ENCODE measurements around the gene ACTRT2. TPM values are rescaled to one million over a fixed set of nuclear protein-coding genes. Genes with fewer than 3 reads are reported as not detected.

The ACTRT2 gene
- total and polyA plus RNA-seq, 10 of the 15 experiments (the other 5 are each of a cell fraction or from before 2014, with no cell fraction given), result not detected

DNA sequence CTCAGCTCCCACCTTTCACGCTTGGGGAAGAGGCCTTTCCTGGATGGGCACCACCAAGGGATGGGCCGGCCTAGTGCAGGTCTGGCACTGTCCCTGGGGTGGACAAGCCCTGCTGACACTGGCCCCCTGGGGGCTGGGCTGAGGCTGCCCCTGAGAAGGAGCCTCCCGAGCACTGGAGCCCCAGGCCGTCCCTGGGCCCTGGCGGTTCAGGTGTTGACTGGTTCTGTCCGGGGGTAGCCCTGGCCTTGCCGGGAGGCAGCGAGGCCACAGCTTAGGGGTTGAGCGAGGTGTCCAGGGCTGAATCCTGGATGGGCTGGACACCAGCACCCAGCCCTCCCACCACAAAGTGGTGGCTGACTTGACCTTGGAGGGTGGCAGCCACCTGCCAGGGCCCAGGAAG lies 49.7 kb upstream of the ACTRT2 start (continued):
- TF ChIP-seq, protein P1, sequence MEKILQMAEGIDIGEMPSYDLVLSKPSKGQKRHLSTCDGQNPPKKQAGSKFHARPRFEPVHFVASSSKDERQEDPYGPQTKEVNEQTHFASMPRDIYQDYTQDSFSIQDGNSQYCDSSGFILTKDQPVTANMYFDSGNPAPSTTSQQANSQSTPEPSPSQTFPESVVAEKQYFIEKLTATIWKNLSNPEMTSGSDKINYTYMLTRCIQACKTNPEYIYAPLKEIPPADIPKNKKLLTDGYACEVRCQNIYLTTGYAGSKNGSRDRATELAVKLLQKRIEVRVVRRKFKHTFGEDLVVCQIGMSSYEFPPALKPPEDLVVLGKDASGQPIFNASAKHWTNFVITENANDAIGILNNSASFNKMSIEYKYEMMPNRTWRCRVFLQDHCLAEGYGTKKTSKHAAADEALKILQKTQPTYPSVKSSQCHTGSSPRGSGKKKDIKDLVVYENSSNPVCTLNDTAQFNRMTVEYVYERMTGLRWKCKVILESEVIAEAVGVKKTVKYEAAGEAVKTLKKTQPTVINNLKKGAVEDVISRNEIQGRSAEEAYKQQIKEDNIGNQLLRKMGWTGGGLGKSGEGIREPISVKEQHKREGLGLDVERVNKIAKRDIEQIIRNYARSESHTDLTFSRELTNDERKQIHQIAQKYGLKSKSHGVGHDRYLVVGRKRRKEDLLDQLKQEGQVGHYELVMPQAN (conservative IDR thresholded peaks at IDR 0.05), result no peak
- TF ChIP-seq JUND (IDR thresholded peaks at IDR 0.05; ENCODE audit: low read depth, low read length), result no peak
- TF ChIP-seq, protein P2, sequence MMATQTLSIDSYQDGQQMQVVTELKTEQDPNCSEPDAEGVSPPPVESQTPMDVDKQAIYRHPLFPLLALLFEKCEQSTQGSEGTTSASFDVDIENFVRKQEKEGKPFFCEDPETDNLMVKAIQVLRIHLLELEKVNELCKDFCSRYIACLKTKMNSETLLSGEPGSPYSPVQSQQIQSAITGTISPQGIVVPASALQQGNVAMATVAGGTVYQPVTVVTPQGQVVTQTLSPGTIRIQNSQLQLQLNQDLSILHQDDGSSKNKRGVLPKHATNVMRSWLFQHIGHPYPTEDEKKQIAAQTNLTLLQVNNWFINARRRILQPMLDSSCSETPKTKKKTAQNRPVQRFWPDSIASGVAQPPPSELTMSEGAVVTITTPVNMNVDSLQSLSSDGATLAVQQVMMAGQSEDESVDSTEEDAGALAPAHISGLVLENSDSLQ (IDR thresholded peaks at IDR 0.05), result no peak
- TF ChIP-seq GABPA (IDR thresholded peaks at IDR 0.05; ENCODE audit: low read depth), result no peak

DNA sequence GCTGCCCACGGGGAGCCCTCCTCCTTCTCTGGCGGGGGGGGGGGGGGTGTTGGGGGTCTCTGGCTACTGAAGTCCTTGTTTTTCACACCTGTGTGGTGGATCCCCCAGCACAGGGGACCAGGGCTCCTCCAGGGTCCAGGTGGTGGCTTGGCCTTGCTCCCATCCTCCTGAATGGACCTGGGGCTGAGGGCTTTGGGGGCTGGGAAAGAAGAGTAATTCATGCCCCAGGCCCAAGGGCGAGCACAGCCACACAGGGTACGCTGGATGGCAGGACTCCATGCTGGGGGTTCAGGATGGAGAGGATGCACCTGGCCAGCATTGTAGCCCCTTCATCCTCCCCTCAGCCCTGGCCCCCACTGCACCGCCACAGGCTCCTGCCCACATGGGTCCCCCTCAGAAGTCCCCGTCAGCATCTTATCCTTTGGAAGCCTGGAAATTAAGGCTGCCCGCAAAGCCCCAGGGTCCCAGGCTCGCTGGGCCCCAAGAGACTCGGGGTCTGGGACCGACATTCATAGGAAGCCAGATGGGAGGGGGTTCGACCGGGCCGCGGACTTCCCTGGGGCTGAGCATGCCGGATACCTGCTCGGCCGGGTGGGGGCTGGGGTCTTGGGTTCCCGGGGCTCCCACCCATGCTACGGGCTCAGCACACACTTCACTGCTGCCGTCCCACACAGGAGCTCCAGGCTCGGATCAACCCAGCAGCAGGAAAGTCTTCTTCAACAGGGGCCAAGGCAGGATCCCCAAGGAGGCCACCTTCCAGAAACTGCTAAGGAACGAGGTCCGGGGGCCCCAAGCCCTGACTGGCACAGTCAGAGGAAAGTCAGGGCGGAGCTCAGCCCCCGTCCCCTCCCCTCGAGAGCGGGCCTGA lies 49.0 kb upstream of the ACTRT2 start:
- Histone ChIP-seq H3K9me3 (replicated peaks; ENCODE audit: control insufficient read depth, insufficient read depth, low read length) (no peaks in the 10 kb centered on the region; the same call in 2 of the 3 replicates), H3K9ac (ENCODE audit: control insufficient read depth, insufficient read depth, low read length) (no peak overlapping the region), H3K36me3 (ENCODE audit: control insufficient read depth in 2 of 2, insufficient read depth in 2 of 2, low read length in 1 of 2) (no peaks in the 10 kb centered on the region), H3K4me2 (ENCODE audit: control insufficient read depth, insufficient read depth) (no peak overlapping the region), H3K4me3 (no peak overlapping the region), H2AFZ (ENCODE audit: control insufficient read depth, low read depth, low read length) (no peak overlapping the region), H3K27ac (ENCODE audit: control insufficient read depth, insufficient read depth) (no peak overlapping the region), H4K20me1 (ENCODE audit: control insufficient read depth, insufficient read depth) (no peaks in the 10 kb centered on the region), H3K79me2 (ENCODE audit: control insufficient read depth, insufficient read depth, low read length) (no peaks in the 10 kb centered on the region), H3K4me1 (ENCODE audit: control insufficient read depth, insufficient read depth, low read length) (no peaks in the 10 kb centered on the region), H3K27me3 (replicated peaks in 1 of 2; ENCODE audit: control insufficient read depth in 2 of 2, insufficient read depth in 2 of 2, low read length in 1 of 2) (no peaks in the 10 kb centered on the region)
- ChIA-PET CTCF (no interaction called here), SMC1A (ENCODE audit: uncharacterized antibody, unreplicated experiment) (no interaction called here), RAD21 (ENCODE audit: unreplicated experiment) (no interaction called here), POLR2A (no interaction called here)
- ATAC-seq, result no peak
- no TSS peak for BruUV-seq (replicated peaks)
- WGBS (ENCODE audit: insufficient coverage, insufficient replicate concordance, low lambda C conversion rate, missing lambda C conversion rate), result 27% methylated on average over 24 of the region's 27 CpGs
- no peak for DNase-seq (ENCODE audit: low read depth, low spot score)
- in situ Hi-C loops (cut with MboI) (no loop called here), intact Hi-C loops (cut with micrococcal nuclease; ENCODE audit: unreplicated experiment) (no loop called here)
- TF ChIP-seq, protein P3, sequence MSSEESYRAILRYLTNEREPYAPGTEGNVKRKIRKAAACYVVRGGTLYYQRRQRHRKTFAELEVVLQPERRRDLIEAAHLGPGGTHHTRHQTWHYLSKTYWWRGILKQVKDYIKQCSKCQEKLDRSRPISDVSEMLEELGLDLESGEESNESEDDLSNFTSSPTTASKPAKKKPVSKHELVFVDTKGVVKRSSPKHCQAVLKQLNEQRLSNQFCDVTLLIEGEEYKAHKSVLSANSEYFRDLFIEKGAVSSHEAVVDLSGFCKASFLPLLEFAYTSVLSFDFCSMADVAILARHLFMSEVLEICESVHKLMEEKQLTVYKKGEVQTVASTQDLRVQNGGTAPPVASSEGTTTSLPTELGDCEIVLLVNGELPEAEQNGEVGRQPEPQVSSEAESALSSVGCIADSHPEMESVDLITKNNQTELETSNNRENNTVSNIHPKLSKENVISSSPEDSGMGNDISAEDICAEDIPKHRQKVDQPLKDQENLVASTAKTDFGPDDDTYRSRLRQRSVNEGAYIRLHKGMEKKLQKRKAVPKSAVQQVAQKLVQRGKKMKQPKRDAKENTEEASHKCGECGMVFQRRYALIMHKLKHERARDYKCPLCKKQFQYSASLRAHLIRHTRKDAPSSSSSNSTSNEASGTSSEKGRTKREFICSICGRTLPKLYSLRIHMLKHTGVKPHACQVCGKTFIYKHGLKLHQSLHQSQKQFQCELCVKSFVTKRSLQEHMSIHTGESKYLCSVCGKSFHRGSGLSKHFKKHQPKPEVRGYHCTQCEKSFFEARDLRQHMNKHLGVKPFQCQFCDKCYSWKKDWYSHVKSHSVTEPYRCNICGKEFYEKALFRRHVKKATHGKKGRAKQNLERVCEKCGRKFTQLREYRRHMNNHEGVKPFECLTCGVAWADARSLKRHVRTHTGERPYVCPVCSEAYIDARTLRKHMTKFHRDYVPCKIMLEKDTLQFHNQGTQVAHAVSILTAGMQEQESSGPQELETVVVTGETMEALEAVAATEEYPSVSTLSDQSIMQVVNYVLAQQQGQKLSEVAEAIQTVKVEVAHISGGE (CRISPR knock-in tag; IDR thresholded peaks at IDR 0.05), result no peak
- TF ChIP-seq, protein P4, sequence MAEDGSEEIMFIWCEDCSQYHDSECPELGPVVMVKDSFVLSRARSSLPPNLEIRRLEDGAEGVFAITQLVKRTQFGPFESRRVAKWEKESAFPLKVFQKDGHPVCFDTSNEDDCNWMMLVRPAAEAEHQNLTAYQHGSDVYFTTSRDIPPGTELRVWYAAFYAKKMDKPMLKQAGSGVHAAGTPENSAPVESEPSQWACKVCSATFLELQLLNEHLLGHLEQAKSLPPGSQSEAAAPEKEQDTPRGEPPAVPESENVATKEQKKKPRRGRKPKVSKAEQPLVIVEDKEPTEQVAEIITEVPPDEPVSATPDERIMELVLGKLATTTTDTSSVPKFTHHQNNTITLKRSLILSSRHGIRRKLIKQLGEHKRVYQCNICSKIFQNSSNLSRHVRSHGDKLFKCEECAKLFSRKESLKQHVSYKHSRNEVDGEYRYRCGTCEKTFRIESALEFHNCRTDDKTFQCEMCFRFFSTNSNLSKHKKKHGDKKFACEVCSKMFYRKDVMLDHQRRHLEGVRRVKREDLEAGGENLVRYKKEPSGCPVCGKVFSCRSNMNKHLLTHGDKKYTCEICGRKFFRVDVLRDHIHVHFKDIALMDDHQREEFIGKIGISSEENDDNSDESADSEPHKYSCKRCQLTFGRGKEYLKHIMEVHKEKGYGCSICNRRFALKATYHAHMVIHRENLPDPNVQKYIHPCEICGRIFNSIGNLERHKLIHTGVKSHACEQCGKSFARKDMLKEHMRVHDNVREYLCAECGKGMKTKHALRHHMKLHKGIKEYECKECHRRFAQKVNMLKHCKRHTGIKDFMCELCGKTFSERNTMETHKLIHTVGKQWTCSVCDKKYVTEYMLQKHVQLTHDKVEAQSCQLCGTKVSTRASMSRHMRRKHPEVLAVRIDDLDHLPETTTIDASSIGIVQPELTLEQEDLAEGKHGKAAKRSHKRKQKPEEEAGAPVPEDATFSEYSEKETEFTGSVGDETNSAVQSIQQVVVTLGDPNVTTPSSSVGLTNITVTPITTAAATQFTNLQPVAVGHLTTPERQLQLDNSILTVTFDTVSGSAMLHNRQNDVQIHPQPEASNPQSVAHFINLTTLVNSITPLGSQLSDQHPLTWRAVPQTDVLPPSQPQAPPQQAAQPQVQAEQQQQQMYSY (CRISPR knock-in tag; IDR thresholded peaks at IDR 0.05), result no peak
- no peak for FAIRE-seq

All from GM12878 (cell line).